ENCODE data around the gene SLC25A2.

- TF ChIP-seq POLR2A (IDR thresholded peaks at IDR 0.05) (peak; percentile 81 to 89), CTCF (IDR thresholded peaks at IDR 0.05) (peak; percentile 45 to 82 (median 62))
These were observed 16.6 kb upstream of the SLC25A2 start, which contains the start of gene TAF7 for GRCh38 chr5:141320225-141321169.
